HG03558 (cell line): ENCODE data around the gene AQP3.
"Not testable (repeated sequence)": the region's sequence is repeated elsewhere in the genome, so short reads cannot be mapped to it uniquely, and the experiment has no call there.

Experiments used
- ATAC-seq: cut with Tn5 transposase; IDR thresholded peaks from one replicate; pipeline ENCODE4 v1.9.1; 2021; ENCODE audit warnings: moderate number of reproducible peaks; ENCODE audit not compliant: unreplicated experiment; ENCODE audit errors: extremely low read depth

AQP3 gene

GRCh38 chr9:33443464-33444154, 3.8 kb downstream of the AQP3 start:
- no peak for ATAC-seq

- no peak for ATAC-seq
Observed at GRCh38 chr9:33443047-33443446, 4.3 kb downstream of the AQP3 start.

GRCh38 chr9:33442125-33442524, 5.3 kb downstream of the AQP3 start:
- no peak for ATAC-seq

- ATAC-seq: no peak
Observed at GRCh38 chr9:33440609-33441008, 6.8 kb downstream of the AQP3 start.

- no peak for ATAC-seq
Observed at GRCh38 chr9:33440204-33440603, 7.2 kb downstream of the AQP3 start.

- no peak for ATAC-seq
Observed at GRCh38 chr9:33439731-33440130, 7.7 kb downstream of the AQP3 start.

GRCh38 chr9:33438926-33439680, 8.3 kb downstream of the AQP3 start:
- no peak for ATAC-seq

GRCh38 chr9:33437898-33438297, 9.5 kb downstream of the AQP3 start:
- no peak for ATAC-seq

- ATAC-seq: no peak
Observed at GRCh38 chr9:33437205-33437604, 10.2 kb downstream of the AQP3 start.

GRCh38 chr9:33436445-33436844, 10.9 kb downstream of the AQP3 start:
- ATAC-seq: no peak

- no peak for ATAC-seq
Observed at GRCh38 chr9:33435821-33436277, 11.5 kb downstream of the AQP3 start.

GRCh38 chr9:33434317-33435105, 12.9 kb downstream of the AQP3 start:
- no peak for ATAC-seq

GRCh38 chr9:33433871-33434270, 13.5 kb downstream of the AQP3 start:
- ATAC-seq: no peak

- ATAC-seq: no peak
Observed at GRCh38 chr9:33431420-33431819, 16.0 kb downstream of the AQP3 start.

- ATAC-seq: no peak
Observed at GRCh38 chr9:33430942-33431341, 16.5 kb downstream of the AQP3 start.

- no peak for ATAC-seq
Observed at GRCh38 chr9:33429256-33429985, 18.0 kb downstream of the AQP3 start.

GRCh38 chr9:33426843-33427293, 20.5 kb downstream of the AQP3 start:
- ATAC-seq: no peak

- no peak for ATAC-seq
Observed at GRCh38 chr9:33425128-33425533, 22.3 kb downstream of the AQP3 start.

GRCh38 chr9:33424492-33424891, 22.9 kb downstream of the AQP3 start:
- not testable (repeated sequence) for ATAC-seq

GRCh38 chr9:33424043-33424442, 23.4 kb downstream of the AQP3 start:
- not testable (repeated sequence) for ATAC-seq
